ENCODE data around the gene SPI1.

- TF ChIP-seq POLR2A (IDR thresholded peaks at IDR 0.05): no peak
- no peak for TF ChIP-seq POLR2AphosphoS5 (IDR thresholded peaks at IDR 0.05)
These were observed 757 bp downstream of the SPI1 start for GRCh38 chr11:47377571-47378009.

Data from breast epithelium (tissue), 3 donors.